Muscle of leg (tissue), 16 donors: ENCODE data around the gene RIPK3. TPM values are rescaled to one million over a fixed set of nuclear protein-coding genes. Genes with fewer than 3 reads are reported as not detected.
"Not testable (repeated sequence)": the region's sequence is repeated elsewhere in the genome, so short reads cannot be mapped to it uniquely, and the experiment has no call there.

ENCODE experiments used
- DNase-seq: peaks from one replicate; pipeline ENCODE4 v3.0.0; 2013
- H3K27ac ChIP-seq: one replicate; pipeline ENCODE4 v1.5.1; 2013; ENCODE audit warnings: mild to moderate bottlenecking, low read length, control low read depth
- H3K27me3 ChIP-seq: one replicate; pipeline ENCODE4 v1.6.1; 2013; ENCODE audit warnings: low read length; ENCODE audit not compliant: control insufficient read depth, insufficient read depth
- H3K36me3 ChIP-seq: one replicate; pipeline ENCODE4 v1.6.1; 2013; ENCODE audit warnings: low read length; ENCODE audit not compliant: control insufficient read depth, insufficient read depth
- H3K4me1 ChIP-seq: one replicate; pipeline ENCODE4 v1.6.1; 2013; ENCODE audit warnings: low read length; ENCODE audit not compliant: control insufficient read depth, insufficient read depth
- H3K4me3 ChIP-seq: one replicate; pipeline ENCODE4 v1.5.1; 2013; ENCODE audit warnings: low read length, control low read depth
- H3K9me3 ChIP-seq: replicated peaks from 2 replicates; pipeline ENCODE4 v1.6.1; 2013; ENCODE audit warnings: low read depth, low read length; ENCODE audit not compliant: control insufficient read depth
- WGBS: methylation state at CpG from one replicate; pipeline ENCODE4 v1.1.5; 2013; ENCODE audit warnings: missing lambda C conversion rate; ENCODE audit not compliant: insufficient coverage; 5-methylcytosine and 5-hydroxymethylcytosine counted together
- long read RNA-seq, 11 donors: transcript quantifications; one replicate each; lab custom pipeline, GENCODE V29; 2026
- polyA plus RNA-seq, 8 donors: library from polyadenylated mRNA; unstranded; fragments of 120-200 nt; gene quantifications; one replicate each; pipeline versions ENCODE4 v1.2.1 to v1.2.3, GENCODE V29; 2013; ENCODE audit warnings: inconsistent platforms in 1 of 8, low replicate concordance in 1 of 8; ENCODE audit not compliant: insufficient read length in 8 of 8, insufficient read depth in 1 of 8
- total RNA-seq: library from RNA; stranded (reverse); fragments of 120-200 nt; gene quantifications from one replicate; pipeline ENCODE4 v1.2.4, GENCODE V29; 2013

RIPK3 gene
- 2.0 TPM for total RNA-seq
- polyA plus RNA-seq: 1 to 10 TPM; 1.1 to 3.6 (median 1.3) TPM
- long read RNA-seq, donor 1: 0 reads
- long read RNA-seq, donor 2: 0 reads
- long read RNA-seq, donor 3: 0 reads
- long read RNA-seq, donor 4: 0 reads
- long read RNA-seq, donor 5: 0 reads
- long read RNA-seq, donor 6: 0 reads
- long read RNA-seq, donor 7: 0 reads
- long read RNA-seq, donor 8: 0 reads
- long read RNA-seq, donor 9: 0 reads
- long read RNA-seq, donor 10: 0 reads
- long read RNA-seq, donor 11: 0 reads

GRCh38 chr14:24339284-24340151 is at the start of gene RIPK3:
Gene RIPK3, minus strand, starts transcription at chr14:24339991. Its CDS starts 165 bp downstream, at chr14:24339826.
- H3K27me3 ChIP-seq: peaks cover 72% of the 10 kb centered on the region

DNA sequence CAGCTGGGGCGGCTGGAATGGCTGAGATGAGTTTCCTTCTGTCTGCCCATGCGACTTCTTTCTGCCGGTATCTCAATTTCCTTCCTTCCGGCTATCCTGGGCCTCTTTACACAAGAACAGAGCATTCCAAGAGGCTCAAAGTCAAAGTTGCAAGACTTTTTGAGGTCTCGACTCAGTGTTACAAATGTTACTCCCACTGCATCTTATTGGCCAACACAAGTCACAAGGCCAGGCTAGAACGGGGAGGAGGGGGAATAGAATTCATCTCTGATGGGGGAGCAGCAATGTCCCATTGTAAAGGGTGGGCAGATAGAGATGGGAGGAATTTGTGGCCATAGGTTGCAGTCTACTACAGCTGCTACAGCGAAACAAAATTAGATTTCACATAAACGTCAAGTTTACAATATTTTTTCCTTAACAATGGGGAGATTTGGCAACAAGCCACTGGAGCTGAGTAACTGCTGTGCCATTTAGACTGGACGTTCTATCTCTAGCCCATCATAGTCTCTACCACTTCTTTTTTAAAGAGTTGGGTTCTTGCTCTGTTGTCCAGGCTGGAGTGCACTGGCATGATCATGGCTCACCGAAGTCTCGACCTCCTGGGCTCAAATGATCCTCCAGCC is 49.5 kb upstream of the RIPK3 start:
- Histone ChIP-seq H3K4me1 (peaks cover 3% of the 10 kb centered on the region), H3K4me3 (no peak overlapping the region), H3K9me3 (no peaks in the 10 kb centered on the region), H3K27me3 (no peaks in the 10 kb centered on the region), H3K36me3 (no peaks in the 10 kb centered on the region), H3K27ac (no peak overlapping the region)
- WGBS: 54% methylated on average over 9 of the region's 11 CpGs
- no peak for DNase-seq

More at GRCh38 chr14:24339284-24340151, at the start of gene RIPK3:
- DNase-seq: peak; percentile 32
- Histone ChIP-seq H3K9me3 (no peaks in the 10 kb centered on the region), H3K36me3 (no peaks in the 10 kb centered on the region), H3K27ac (no peak within 1 kb of the TSS), H3K4me3 (peak within 1 kb of the TSS; percentile 41), H3K4me1 (peaks cover 21% of the 10 kb centered on the region)
- WGBS: 10% methylated on average over 27 of the region's 51 CpGs

GRCh38 chr14:24388474-24389179 is 48.8 kb upstream of the RIPK3 start:
- no peaks in the 10 kb centered on the region for H3K27me3 ChIP-seq
- no peak overlapping the region for H3K27ac ChIP-seq
- peak; percentile 35 for DNase-seq
- no peaks in the 10 kb centered on the region for H3K9me3 ChIP-seq
- 33% methylated on average over 1 of the region's 2 CpGs for WGBS
- H3K4me1 ChIP-seq: peaks cover 3% of the 10 kb centered on the region
- H3K4me3 ChIP-seq: no peak overlapping the region
- no peaks in the 10 kb centered on the region for H3K36me3 ChIP-seq

DNA sequence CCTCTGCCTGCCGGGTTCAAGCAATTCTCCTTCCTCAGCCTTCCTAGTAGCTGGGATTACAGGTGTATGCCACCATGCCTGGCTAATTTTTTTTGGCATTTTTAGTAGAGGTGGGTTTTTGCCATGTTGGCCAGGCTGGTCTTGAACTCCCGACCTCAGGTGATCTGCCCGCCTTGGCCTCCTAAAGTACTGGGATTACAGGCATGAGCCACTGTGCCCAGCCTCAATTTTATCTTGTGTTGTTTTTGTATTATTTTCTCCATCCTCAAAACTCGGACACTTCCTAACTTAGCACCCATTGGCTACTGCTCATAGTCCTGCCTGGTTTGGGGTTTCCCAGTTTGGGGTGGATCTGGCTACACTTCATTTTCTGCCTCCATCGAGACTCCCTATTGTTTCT is 47.8 kb upstream of the RIPK3 start:
- H3K27ac ChIP-seq, H3K4me3 ChIP-seq, DNase-seq, H3K9me3 ChIP-seq, H3K27me3 ChIP-seq, H3K4me1 ChIP-seq, H3K36me3 ChIP-seq: not testable (repeated sequence)
- WGBS: no CpG with 5 or more reads among the region's 5 CpGs

DNA sequence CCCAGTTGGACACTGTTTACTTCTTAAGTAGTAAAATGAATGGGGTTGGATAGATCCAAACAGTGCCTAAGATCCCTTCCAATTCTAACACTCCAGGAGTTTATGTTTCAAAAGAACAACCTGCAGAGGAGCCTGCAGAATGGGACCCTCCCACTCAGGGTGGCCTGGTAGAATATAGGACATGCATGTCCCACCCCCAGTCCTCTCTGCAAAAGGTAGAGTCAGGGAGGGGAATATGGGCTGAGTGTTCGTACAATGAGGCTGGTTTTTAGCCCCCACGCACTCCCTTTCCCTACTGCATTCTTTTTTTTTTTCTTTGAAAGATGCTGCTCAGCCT is 47.2 kb upstream of the RIPK3 start:
- no peak overlapping the region for H3K27ac ChIP-seq
- DNase-seq: no peak
- peaks cover 4% of the 10 kb centered on the region for H3K4me1 ChIP-seq
- no peaks in the 10 kb centered on the region for H3K9me3 ChIP-seq
- H3K36me3 ChIP-seq: no peaks in the 10 kb centered on the region
- no peak overlapping the region for H3K4me3 ChIP-seq
- no peaks in the 10 kb centered on the region for H3K27me3 ChIP-seq
- WGBS: no CpG with 5 or more reads among the region's 2 CpGs

- H3K27me3 ChIP-seq: no peaks in the 10 kb centered on the region
Observed at GRCh38 chr14:24385524-24385923, 45.7 kb upstream of the RIPK3 start.

DNA sequence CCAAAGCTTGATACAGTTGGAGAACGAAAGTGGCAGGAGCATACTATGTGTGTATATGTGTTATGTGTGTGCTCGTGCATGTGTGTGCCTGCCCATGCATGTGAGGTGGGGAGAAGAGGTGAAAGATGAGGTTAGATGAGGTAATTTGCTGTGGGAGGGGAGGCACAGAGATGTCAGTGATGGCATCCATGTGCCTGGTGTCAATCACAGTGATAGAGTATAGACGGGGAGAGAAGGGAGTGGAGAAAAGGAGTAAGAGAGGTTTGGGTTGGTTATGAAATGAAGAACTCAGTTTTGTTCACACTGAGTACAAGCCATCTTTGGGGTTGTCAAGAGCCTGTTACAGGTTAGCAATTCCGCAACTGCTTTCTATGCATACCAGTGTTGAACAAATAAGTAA is 44.4 kb upstream of the RIPK3 start:
- no peak overlapping the region for H3K27ac ChIP-seq
- 81% methylated on average over 3 of the region's 4 CpGs for WGBS
- no peak overlapping the region for H3K4me3 ChIP-seq
- peaks cover 8% of the 10 kb centered on the region for H3K4me1 ChIP-seq
- DNase-seq: no peak
- no peaks in the 10 kb centered on the region for H3K9me3 ChIP-seq
- H3K36me3 ChIP-seq: no peaks in the 10 kb centered on the region
- H3K27me3 ChIP-seq: no peaks in the 10 kb centered on the region

More at GRCh38 chr14:24385524-24385923, 45.7 kb upstream of the RIPK3 start:
- no peak for DNase-seq
- Histone ChIP-seq H3K27ac (no peak overlapping the region), H3K4me3 (no peak overlapping the region), H3K9me3 (no peaks in the 10 kb centered on the region), H3K4me1 (peaks cover 8% of the 10 kb centered on the region), H3K36me3 (no peaks in the 10 kb centered on the region)
- WGBS: no CpG with 5 or more reads among the region's 4 CpGs

GRCh38 chr14:24382064-24382371 is 42.2 kb upstream of the RIPK3 start:
- DNase-seq: no peak
- Histone ChIP-seq H3K4me1 (peaks cover 9% of the 10 kb centered on the region), H3K27me3 (no peaks in the 10 kb centered on the region), H3K4me3 (no peak overlapping the region), H3K27ac (no peak overlapping the region), H3K36me3 (peaks cover 18% of the 10 kb centered on the region), H3K9me3 (no peaks in the 10 kb centered on the region)
- 37% methylated on average over 4 of the region's 4 CpGs for WGBS

DNA sequence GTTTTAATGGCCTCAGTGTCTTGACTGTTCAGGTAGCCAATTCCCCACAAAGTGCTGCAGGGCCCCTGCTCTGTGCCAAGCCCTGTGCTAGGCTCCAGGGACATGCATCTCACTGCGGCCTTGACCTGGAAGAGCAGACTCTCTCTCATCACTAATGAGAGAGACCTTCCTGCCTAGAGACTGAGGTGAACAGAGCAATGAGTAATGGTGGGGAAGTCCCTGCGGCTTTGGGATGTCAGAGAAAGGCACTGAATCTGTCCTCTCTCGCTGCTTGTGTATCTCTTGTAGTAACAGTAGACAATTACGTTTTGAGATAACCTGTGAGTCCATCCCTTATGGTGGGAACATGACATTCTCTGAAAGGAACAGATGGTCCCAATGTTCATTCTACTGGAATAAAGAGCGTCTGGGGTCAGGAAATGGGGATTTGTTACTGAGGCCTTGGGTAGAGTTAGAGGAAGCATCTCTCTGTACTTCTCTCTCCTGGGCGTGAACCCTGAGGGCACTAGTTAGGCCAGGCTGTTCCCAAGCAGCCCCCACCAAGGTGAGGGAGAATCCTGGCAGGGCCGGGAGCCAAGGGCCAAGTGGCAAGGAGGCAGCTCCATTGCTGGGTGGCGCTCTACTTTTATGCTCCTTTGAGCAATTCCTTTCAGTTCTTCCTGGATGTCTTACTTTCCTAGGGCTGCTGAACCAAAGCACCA is 41.7 kb upstream of the RIPK3 start:
- 92% methylated on average over 3 of the region's 8 CpGs for WGBS
- Histone ChIP-seq H3K4me3 (no peak overlapping the region), H3K27me3 (no peaks in the 10 kb centered on the region), H3K27ac (no peak overlapping the region), H3K36me3 (peaks cover 24% of the 10 kb centered on the region), H3K9me3 (no peaks in the 10 kb centered on the region), H3K4me1 (peaks cover 12% of the 10 kb centered on the region)
- no peak for DNase-seq
